IMR-90 (cell line): ENCODE results near the gene CHD2. TPM values are rescaled to one million over a fixed set of nuclear protein-coding genes. Genes with fewer than 3 reads are reported as not detected.

ENCODE experiments used
- ATAC-seq: fragments of 200-7000 bp; cut with Tn5 transposase; 2 replicates; pipeline ENCODE4 v1.9.1; 2020; ENCODE audit warnings: low read depth, mild to moderate bottlenecking, moderate library complexity
- BruUV-seq: library from RNA; stranded (reverse); fragments of 400-500 nt; replicated peaks from 2 replicates; lab custom pipeline; 2021; lab: Mats Ljungman, UMichigan
- CTCF ChIA-PET: fragments of 300-600 bp; formaldehyde crosslinking; extraction: SDS; loops from one replicate; lab custom pipeline; 2021; ENCODE audit warnings: antibody characterized with exemption; lab: Yijun Ruan, JAX
- POLR2A ChIA-PET: fragments of 300-600 bp; sonication (Branson Sonifier 250); formaldehyde crosslinking; loops from one replicate; lab custom pipeline; 2022; ENCODE audit warnings: antibody characterized with exemption; ENCODE audit not compliant: unreplicated experiment; lab: Charles Lee
- DNase-seq: peaks from one replicate; pipeline ENCODE4 v3.0.0; 2013
- H2AFZ ChIP-seq: replicated peaks from 2 replicates; pipeline ENCODE3; 2013; ENCODE audit warnings: low read length, mild to moderate bottlenecking; ENCODE audit not compliant: poor library complexity
- H2AK5ac ChIP-seq: 2 replicates; pipeline ENCODE4 v1.6.1; 2013; ENCODE audit warnings: low read depth, low read length, inconsistent platforms
- H2AK9ac ChIP-seq: replicated peaks from 2 replicates; pipeline ENCODE3; 2013; ENCODE audit warnings: mild to moderate bottlenecking, low read depth, low read length, moderate library complexity; ENCODE audit not compliant: poor library complexity
- H2BK120ac ChIP-seq: 2 replicates; pipeline ENCODE4 v1.6.1; 2013; ENCODE audit warnings: low read depth, low read length, inconsistent platforms
- H2BK15ac ChIP-seq: 3 replicates; pipeline ENCODE4 v1.6.1; 2013; ENCODE audit warnings: low read depth, low read length, inconsistent platforms
- H2BK20ac ChIP-seq: 2 replicates; pipeline ENCODE4 v1.6.1; 2013; ENCODE audit warnings: low read depth, mild to moderate bottlenecking, inconsistent platforms, low read length, moderate library complexity
- H2BK5ac ChIP-seq: 2 replicates; pipeline ENCODE4 v1.6.1; 2013; ENCODE audit warnings: mild to moderate bottlenecking, low read depth, low read length, inconsistent platforms; ENCODE audit not compliant: poor library complexity, severe bottlenecking
- H3K14ac ChIP-seq: replicated peaks from 2 replicates; pipeline ENCODE4 v1.6.1; 2013; ENCODE audit warnings: low read depth, low read length, inconsistent platforms
- H3K18ac ChIP-seq: 2 replicates; pipeline ENCODE4 v1.6.1; 2013; ENCODE audit warnings: low read depth, low read length, control low read depth
- H3K23ac ChIP-seq: 2 replicates; pipeline ENCODE4 v1.6.1; 2013; ENCODE audit warnings: low read depth, low read length, inconsistent platforms
- H3K27ac ChIP-seq: 2 replicates; pipeline ENCODE4 v1.5.1; 2013; ENCODE audit warnings: mild to moderate bottlenecking, control low read depth, low read length; ENCODE audit not compliant: insufficient read depth
- H3K27me3 ChIP-seq: 2 replicates; pipeline ENCODE4 v1.6.1; 2013; ENCODE audit warnings: low read length; ENCODE audit not compliant: control insufficient read depth, insufficient read depth
- H3K36me3 ChIP-seq: 2 replicates; pipeline ENCODE4 v1.6.1; 2013; ENCODE audit warnings: low read length, mixed read lengths; ENCODE audit not compliant: control insufficient read depth, insufficient read depth
- H3K4ac ChIP-seq: 2 replicates; pipeline ENCODE4 v1.6.1; 2013; ENCODE audit warnings: low read depth, low read length, inconsistent platforms
- H3K4me1 ChIP-seq: 2 replicates; pipeline ENCODE4 v1.6.1; 2013; ENCODE audit warnings: low read length, mixed read lengths; ENCODE audit not compliant: control insufficient read depth, insufficient read depth
- H3K4me2 ChIP-seq: 2 replicates; pipeline ENCODE4 v1.6.1; 2013; ENCODE audit warnings: low read depth, mild to moderate bottlenecking, control low read depth, low read length, moderate library complexity
- H3K4me3 ChIP-seq: 2 replicates; pipeline ENCODE4 v1.5.1; 2013; ENCODE audit warnings: low read depth, mild to moderate bottlenecking, control low read depth, low read length, moderate library complexity; ENCODE audit not compliant: insufficient read depth
- H3K56ac ChIP-seq: 2 replicates; pipeline ENCODE4 v1.6.1; 2013; ENCODE audit warnings: low read length, inconsistent platforms; ENCODE audit not compliant: insufficient read depth; ENCODE audit errors: extremely low read depth
- H3K79me1 ChIP-seq, 2 experiments: 2 replicates each; pipeline ENCODE4 v1.6.1; 2013; ENCODE audit warnings: low read length in 2 of 2, inconsistent platforms in 1 of 2, low read depth in 1 of 2
- H3K9ac ChIP-seq: 2 replicates; pipeline ENCODE4 v1.6.1; 2013; ENCODE audit warnings: low read depth, low read length, control low read depth
- H3K9me1 ChIP-seq: 2 replicates; pipeline ENCODE4 v1.6.1; 2013; ENCODE audit warnings: low read length, inconsistent platforms; ENCODE audit not compliant: insufficient read depth
- H3K9me3 ChIP-seq: 2 replicates; pipeline ENCODE4 v1.6.1; 2013; ENCODE audit warnings: low read length; ENCODE audit not compliant: control insufficient read depth, insufficient read depth
- H4K20me1 ChIP-seq: 2 replicates; pipeline ENCODE4 v1.6.1; 2013; ENCODE audit warnings: low read length, inconsistent platforms; ENCODE audit not compliant: insufficient read depth
- H4K5ac ChIP-seq: 2 replicates; pipeline ENCODE4 v1.6.1; 2013; ENCODE audit warnings: mild to moderate bottlenecking, low read depth, low read length, control low read depth
- H4K8ac ChIP-seq, 2 experiments: 2 replicates each; pipeline ENCODE4 v1.6.1; 2013; ENCODE audit warnings: low read depth in 2 of 2, low read length in 2 of 2, control low read depth in 1 of 2, inconsistent platforms in 1 of 2
- H4K91ac ChIP-seq: 2 replicates; pipeline ENCODE4 v1.6.1; 2013; ENCODE audit warnings: low read depth, low read length, inconsistent platforms; ENCODE audit not compliant: insufficient read depth
- MXI1 ChIP-seq: IDR thresholded peaks from 2 replicates; pipeline ENCODE4 v1.6.1; 2012; ENCODE audit warnings: low read depth, mild to moderate bottlenecking, low read length, moderate library complexity, borderline replicate concordance
- WGBS, 2 experiments: methylation state at CpG; one replicate each; pipeline versions ENCODE4 v1.1.5 to v1.1.7; 2013; ENCODE audit warnings: missing lambda C conversion rate in 2 of 2; ENCODE audit not compliant: insufficient read length in 1 of 2; ENCODE audit errors: extremely low coverage in 2 of 2; 5-methylcytosine and 5-hydroxymethylcytosine counted together
- dilution Hi-C: fragments of 300-500 bp; cut with HindIII; formaldehyde crosslinking; loops from one replicate; pipeline ENCODE4 v1.14.3; 2018; ENCODE audit warnings: low sequenced_read_pairs; ENCODE audit not compliant: unreplicated experiment
- in situ Hi-C: fragments of 300-500 bp; cut with MboI; formaldehyde crosslinking; loops from 3 replicates; pipeline ENCODE4 v1.14.3; 2019; ENCODE audit warnings: low sequenced_read_pairs, inconsistent platforms, mixed read lengths
- intact Hi-C: fragments of 100-400 bp; cut with micrococcal nuclease; formaldehyde crosslinking; loops from 2 replicates; pipeline ENCODE4 v1.10.0; 2022
- polyA plus RNA-seq, 3 experiments: library from polyadenylated mRNA; depleted of rRNA; stranded (reverse); fragments of >200 nt; gene quantifications; 2 replicates each; pipeline ENCODE4 v1.2.3, GENCODE V29; 2012; ENCODE audit warnings: low replicate concordance in 1 of 3
- total RNA-seq: library from RNA; depleted of rRNA; stranded (reverse); fragments of >200 nt; gene quantifications from 2 replicates; pipeline ENCODE4 v1.2.3, GENCODE V29; 2012
- TF ChIP-seq, protein P1 (sequence below): conservative IDR thresholded peaks from 2 replicates; pipeline ENCODE4 v1.5.1; 2012; ENCODE audit warnings: mild to moderate bottlenecking, low read depth, low read length, improper control_type of control experiment

CHD2 gene
- total and polyA plus RNA-seq, 2 of the 4 experiments (the other 2 are of a cell fraction), result 44.9 to 64.7 TPM

DNA sequence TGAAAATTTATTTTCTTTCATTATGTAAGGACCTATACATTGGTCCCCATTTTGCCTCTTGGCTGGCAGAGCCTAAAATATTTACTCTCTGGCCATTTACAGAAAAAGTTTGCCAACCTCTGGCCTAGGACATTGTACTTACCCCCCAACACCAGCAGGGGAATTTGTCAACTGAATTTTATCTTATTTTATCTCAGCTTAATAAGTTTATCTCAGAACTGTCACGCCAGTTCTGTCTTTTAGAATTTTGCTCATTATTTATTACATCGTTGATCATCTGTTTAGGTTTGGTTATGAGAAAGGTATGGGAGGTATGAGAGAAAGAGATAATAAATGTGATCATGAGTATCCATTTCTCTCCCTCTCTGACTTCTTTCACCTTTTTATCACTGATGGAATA lies 38.3 kb downstream of the CHD2 start:
- Histone ChIP-seq H3K4me1 (no peaks in the 10 kb centered on the region; the same call in 1 of the 2 replicates), H4K91ac (no peak overlapping the region), H3K36me3 (peaks cover 62% of the 10 kb centered on the region), H4K5ac (no peak overlapping the region), H4K20me1 (peaks cover 4% of the 10 kb centered on the region; the same call in 1 of the 2 replicates), H2BK120ac (no peak overlapping the region), H3K4me2 (no peak overlapping the region), H2AFZ (no peak overlapping the region), H3K14ac (no peak overlapping the region), H2BK20ac (no peak overlapping the region), H3K4ac (no peak overlapping the region), H3K23ac (no peak overlapping the region), H3K9ac (no peak overlapping the region), H3K18ac (no peak overlapping the region), H2BK5ac (no peak overlapping the region), H2AK5ac (no peak overlapping the region), H2AK9ac (no peak overlapping the region), H3K27ac (no peak overlapping the region), H3K9me1 (peaks cover 2% of the 10 kb centered on the region), H3K27me3 (no peaks in the 10 kb centered on the region), H4K8ac (no peak overlapping the region), H3K56ac (no peak overlapping the region), H2BK15ac (no peak overlapping the region), H3K9me3 (no peaks in the 10 kb centered on the region), H3K4me3 (no peak overlapping the region), H3K79me1 (peaks cover 44 to 56% of the 10 kb centered on the region in 2 experiments)
- ChIA-PET CTCF (interaction anchor here (0.8 to 1.2 kb wide), 2 partner anchors 9 to 16 kb away, joined by 3 read pairs; no protein-coding TSS in a partner anchor), POLR2A (interaction anchor here (0.6 kb wide), 1 partner anchor 32 kb away, joined by 13 read pairs; no protein-coding TSS in a partner anchor)
- TF ChIP-seq MXI1, result no peak
- TF ChIP-seq, protein P1, sequence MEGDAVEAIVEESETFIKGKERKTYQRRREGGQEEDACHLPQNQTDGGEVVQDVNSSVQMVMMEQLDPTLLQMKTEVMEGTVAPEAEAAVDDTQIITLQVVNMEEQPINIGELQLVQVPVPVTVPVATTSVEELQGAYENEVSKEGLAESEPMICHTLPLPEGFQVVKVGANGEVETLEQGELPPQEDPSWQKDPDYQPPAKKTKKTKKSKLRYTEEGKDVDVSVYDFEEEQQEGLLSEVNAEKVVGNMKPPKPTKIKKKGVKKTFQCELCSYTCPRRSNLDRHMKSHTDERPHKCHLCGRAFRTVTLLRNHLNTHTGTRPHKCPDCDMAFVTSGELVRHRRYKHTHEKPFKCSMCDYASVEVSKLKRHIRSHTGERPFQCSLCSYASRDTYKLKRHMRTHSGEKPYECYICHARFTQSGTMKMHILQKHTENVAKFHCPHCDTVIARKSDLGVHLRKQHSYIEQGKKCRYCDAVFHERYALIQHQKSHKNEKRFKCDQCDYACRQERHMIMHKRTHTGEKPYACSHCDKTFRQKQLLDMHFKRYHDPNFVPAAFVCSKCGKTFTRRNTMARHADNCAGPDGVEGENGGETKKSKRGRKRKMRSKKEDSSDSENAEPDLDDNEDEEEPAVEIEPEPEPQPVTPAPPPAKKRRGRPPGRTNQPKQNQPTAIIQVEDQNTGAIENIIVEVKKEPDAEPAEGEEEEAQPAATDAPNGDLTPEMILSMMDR, result 0 out of 2 replicates have a peak, but pooled peaks have one; percentile 8
- no TSS peak for BruUV-seq
- dilution Hi-C loops, result loop anchor here (25.0 kb wide), 1 partner anchor 126 kb away; no protein-coding TSS in a partner anchor
- intact Hi-C loops, result no loop called here
- no peak for DNase-seq
- ATAC-seq, result no peak
- WGBS, 2 experiments, result no CpG with 5 or more reads among the region's 2 CpGs
- in situ Hi-C loops, result no loop called here
